Naive B cell (primary cell): Measurements from ENCODE around the gene SLC8A1. TPM values are rescaled to one million over a fixed set of nuclear protein-coding genes. Genes with fewer than 3 reads are reported as not detected.
A peak's percentile ranks its signal among the peaks of the same experiment; 100 is the strongest.

Source experiments
- ATAC-seq, 2 donors: fragments of 150-1000 bp; cut with Tn5 transposase; 2 replicates each; pipeline ENCODE4 v1.10.0; 2021; ENCODE audit warnings: low read depth in 2 of 2, mild to moderate bottlenecking in 2 of 2, moderate library complexity in 2 of 2
- DNase-seq: peaks from one replicate; pipeline ENCODE4 v3.0.0; 2022
- H3K27ac Mint-ChIP-seq, 6 donors: one replicate each; pipeline ENCODE4 v1.8.0; 2020 to 2022; ENCODE audit warnings: mild to moderate bottlenecking in 6 of 6, mixed read lengths in 6 of 6, moderate library complexity in 5 of 6, inconsistent platforms in 2 of 6
- H3K27me3 Mint-ChIP-seq, 3 donors: one replicate each; pipeline ENCODE4 v1.8.0; 2021 to 2022; ENCODE audit warnings: mixed read lengths in 3 of 3, mild to moderate bottlenecking in 1 of 3
- H3K36me3 Mint-ChIP-seq, 2 donors: one replicate each; pipeline ENCODE4 v1.8.0; 2020 to 2022; ENCODE audit warnings: mixed read lengths in 2 of 2, inconsistent platforms in 1 of 2, mild to moderate bottlenecking in 1 of 2
- H3K4me1 Mint-ChIP-seq, 3 donors: one replicate each; pipeline ENCODE4 v1.8.0; 2020 to 2022; ENCODE audit warnings: mixed read lengths in 3 of 3, inconsistent platforms in 1 of 3, mild to moderate bottlenecking in 1 of 3, moderate library complexity in 1 of 3
- H3K4me3 Mint-ChIP-seq, 8 donors: one replicate each; pipeline ENCODE4 v1.8.0; 2020 to 2022; ENCODE audit warnings: mild to moderate bottlenecking in 8 of 8, mixed read lengths in 8 of 8, moderate library complexity in 8 of 8, inconsistent platforms in 2 of 8
- H3K9me3 Mint-ChIP-seq, 7 donors: one replicate each; pipeline ENCODE4 v1.8.0; 2020 to 2022; ENCODE audit warnings: mixed read lengths in 7 of 7, mild to moderate bottlenecking in 5 of 7, inconsistent platforms in 2 of 7, moderate library complexity in 1 of 7
- polyA plus RNA-seq, 6 donors: library from polyadenylated mRNA; unstranded; fragments of 300-500 nt; fragmentation: Illumina TruSeq; gene quantifications; one replicate each; pipeline ENCODE4 v1.2.3, GENCODE V29; 2021; ENCODE audit warnings: low read depth in 6 of 6

The SLC8A1 gene
- polyA plus RNA-seq, 6 donors from 2014 or later = 0.04 TPM; not detected in 5

DNA sequence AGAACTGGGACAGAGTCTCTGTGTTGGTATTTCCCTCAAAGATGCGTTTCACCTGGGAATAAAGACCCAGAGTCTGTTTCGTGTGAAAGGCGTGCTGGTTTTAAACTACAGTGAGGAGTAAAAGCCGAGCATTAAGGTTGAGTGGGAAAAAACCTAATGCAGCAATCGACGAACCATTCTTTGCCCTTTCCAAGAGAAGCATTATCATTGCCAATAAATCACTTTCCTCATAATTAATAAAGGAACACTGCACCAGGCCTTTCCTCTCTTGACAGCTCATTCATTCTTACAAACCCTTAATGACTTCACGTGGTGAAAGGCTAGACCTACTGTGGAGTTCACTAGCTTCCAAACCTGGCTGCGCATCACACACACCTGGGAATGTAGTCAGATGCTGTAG lies 896 bp upstream of the SLC8A1 start:
- Mint-ChIP-seq H3K36me3 (peaks cover 0 to 8% of the 10 kb centered on the region in 2 donors), H3K27me3 (peaks cover 21 to 37% (median 30%) of the 10 kb centered on the region in 3 donors), H3K4me3 (peak overlapping the region; percentile 71 to 92 (median 80)), H3K27ac (no peak overlapping the region), H3K4me1 (peaks cover 21 to 30% (median 29%) of the 10 kb centered on the region in 3 donors), H3K9me3 (no peaks in the 10 kb centered on the region)
- DNase-seq (no peak), ATAC-seq (no peak)

DNA sequence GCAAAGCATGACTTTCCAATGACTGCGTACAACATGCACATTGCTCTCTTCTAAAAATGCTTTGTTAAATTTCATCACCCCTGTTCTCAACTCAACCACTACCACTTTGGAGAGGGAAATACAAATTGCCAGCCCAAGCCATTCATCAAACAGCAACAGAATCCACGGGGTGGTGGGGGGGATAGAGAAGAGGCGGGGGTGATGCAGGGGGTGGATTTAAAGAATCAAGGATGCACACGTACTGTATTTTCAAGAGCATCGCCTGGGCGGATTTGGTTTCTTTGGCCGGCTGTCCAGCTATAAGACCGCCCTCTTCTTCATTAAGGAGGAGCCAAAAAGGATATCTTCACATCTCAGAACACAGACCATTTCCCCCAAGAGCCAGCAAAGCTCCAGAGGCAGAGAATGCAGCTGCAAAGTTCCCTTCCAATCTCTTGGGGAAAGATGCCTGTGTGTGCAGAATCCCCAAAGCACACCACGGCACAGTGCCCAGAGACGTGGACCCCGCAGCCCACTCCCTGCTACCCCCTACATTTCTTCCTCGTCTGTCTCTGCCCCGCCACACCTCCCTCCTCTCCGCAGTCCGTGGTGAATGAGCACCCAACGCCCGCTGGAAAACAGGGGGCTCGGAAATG lies 977 bp downstream of the SLC8A1 start:
- H3K27me3 Mint-ChIP-seq = peaks cover 21 to 37% (median 29%) of the 10 kb centered on the region in 3 donors
- no peak for DNase-seq
- no peak for ATAC-seq
- H3K36me3 Mint-ChIP-seq = peaks cover 0 to 8% of the 10 kb centered on the region in 2 donors
- H3K27ac Mint-ChIP-seq = peak overlapping the region in 1 of 6 donors; percentile 34
- H3K4me3 Mint-ChIP-seq = peak overlapping the region; percentile 62 to 96 (median 82)
- H3K4me1 Mint-ChIP-seq = peaks cover 21 to 30% (median 29%) of the 10 kb centered on the region in 3 donors
- H3K9me3 Mint-ChIP-seq = peaks cover 0 to 1% (median 0%) of the 10 kb centered on the region in 7 donors

DNA sequence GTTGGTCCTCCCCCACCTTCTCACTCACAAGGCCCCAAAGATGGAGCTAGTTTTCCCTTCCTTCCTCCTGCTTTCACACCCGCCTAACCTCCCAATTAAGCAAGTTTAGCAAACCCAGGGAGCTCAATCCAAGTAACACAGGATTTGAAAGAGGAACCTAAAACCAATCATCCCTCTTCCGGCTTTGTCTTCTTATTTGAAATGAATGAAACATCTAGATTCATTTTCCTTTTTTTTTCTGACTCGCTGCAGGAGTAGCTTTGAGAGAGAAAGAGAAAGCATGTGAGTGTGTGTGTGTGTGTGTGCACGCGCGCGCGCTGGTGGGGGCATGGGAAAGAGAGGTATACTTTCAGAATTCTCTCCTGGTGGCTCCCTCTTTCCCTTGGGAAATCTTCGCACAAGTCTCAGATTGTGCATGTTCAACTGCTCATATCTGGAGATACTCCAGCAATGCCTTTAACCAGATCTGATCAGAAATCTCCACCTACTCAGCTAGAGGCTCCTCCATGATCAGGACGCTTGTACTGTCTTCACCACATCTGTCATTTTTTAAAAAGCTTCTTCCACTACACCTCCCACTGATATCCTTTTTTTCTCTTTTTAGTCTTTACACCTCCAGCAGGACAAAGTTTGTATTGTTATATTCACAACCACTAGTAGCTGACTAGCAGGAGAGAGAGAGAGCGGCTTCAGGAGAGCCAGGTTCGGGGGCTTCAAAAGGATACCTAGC lies 1.7 kb downstream of the SLC8A1 start:
- Mint-ChIP-seq H3K9me3 (peaks cover 0 to 1% (median 0%) of the 10 kb centered on the region in 7 donors), H3K27me3 (peaks cover 21 to 37% (median 25%) of the 10 kb centered on the region in 3 donors), H3K27ac (peak overlapping the region in 2 of 6 donors; percentile 8 to 25), H3K36me3 (peaks cover 0 to 8% of the 10 kb centered on the region in 2 donors), H3K4me1 (peaks cover 21 to 29% (median 25%) of the 10 kb centered on the region in 3 donors), H3K4me3 (peak overlapping the region; percentile 62 to 96 (median 82))
- peak; percentile 20 to 44 for ATAC-seq
- peak; percentile 6 for DNase-seq

DNA sequence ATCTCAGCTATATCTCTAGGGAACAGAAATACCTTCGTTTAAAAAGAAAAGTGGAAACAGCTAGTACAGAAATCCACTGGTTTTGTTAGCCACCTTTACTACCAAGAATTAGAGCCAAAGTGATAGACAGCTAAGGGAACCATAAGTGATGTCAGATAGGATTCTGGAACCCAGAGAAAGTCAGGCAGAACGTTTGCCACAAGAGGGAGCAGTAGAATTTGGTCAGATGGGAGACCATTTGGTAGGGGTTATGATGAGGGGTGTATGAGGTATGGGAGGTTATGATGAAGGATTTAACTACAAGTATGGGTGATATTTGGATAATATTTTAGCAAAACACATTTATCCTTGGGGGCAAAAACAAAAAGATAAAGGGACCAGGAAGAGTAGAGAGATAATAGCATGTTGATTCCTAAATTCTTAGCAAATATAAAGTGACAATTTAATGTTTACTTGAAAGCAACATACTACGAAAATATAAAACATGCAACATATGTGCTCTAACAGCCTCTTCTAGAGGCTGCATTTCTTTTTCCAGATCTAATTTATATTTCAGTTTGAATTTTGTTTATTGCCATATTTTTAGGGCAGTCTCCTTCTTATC lies 3.3 kb downstream of the SLC8A1 start:
- H3K4me3 Mint-ChIP-seq = peak overlapping the region in 1 of 8 donors; percentile 22
- no peak overlapping the region for H3K27ac Mint-ChIP-seq
- DNase-seq = peak; percentile 3
- peaks cover 21 to 37% (median 25%) of the 10 kb centered on the region in 3 donors for H3K27me3 Mint-ChIP-seq
- H3K9me3 Mint-ChIP-seq = peaks cover 0 to 1% (median 0%) of the 10 kb centered on the region in 7 donors
- ATAC-seq = no peak
- peaks cover 0 to 8% of the 10 kb centered on the region in 2 donors for H3K36me3 Mint-ChIP-seq
- H3K4me1 Mint-ChIP-seq = peaks cover 21 to 29% (median 25%) of the 10 kb centered on the region in 3 donors

DNA sequence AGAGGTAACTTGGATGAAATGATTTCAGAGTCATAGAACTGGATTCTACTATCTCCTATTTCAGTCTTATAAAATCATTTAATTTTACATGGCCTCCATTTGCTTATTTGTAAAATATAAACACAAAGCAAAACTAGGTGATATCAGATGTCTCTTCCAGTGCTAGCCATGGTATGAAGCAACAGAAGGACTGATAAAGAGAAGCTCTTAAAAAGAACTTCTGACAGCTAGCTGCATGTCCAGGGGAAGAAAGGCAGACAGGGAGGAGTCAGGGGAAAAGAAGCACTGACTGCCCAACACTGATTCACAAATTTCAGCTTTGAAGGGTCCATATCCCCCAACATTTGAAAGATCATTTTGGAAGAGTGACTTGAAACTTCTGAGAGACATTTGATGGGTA lies 6.4 kb downstream of the SLC8A1 start:
- Mint-ChIP-seq H3K27me3 (peaks cover 3 to 7% (median 5%) of the 10 kb centered on the region in 3 donors), H3K36me3 (no peaks in the 10 kb centered on the region), H3K27ac (no peak overlapping the region), H3K9me3 (peaks cover 0 to 2% (median 0%) of the 10 kb centered on the region in 7 donors), H3K4me3 (no peak overlapping the region), H3K4me1 (peaks cover 3 to 15% (median 13%) of the 10 kb centered on the region in 3 donors)
- DNase-seq (no peak), ATAC-seq (no peak)

DNA sequence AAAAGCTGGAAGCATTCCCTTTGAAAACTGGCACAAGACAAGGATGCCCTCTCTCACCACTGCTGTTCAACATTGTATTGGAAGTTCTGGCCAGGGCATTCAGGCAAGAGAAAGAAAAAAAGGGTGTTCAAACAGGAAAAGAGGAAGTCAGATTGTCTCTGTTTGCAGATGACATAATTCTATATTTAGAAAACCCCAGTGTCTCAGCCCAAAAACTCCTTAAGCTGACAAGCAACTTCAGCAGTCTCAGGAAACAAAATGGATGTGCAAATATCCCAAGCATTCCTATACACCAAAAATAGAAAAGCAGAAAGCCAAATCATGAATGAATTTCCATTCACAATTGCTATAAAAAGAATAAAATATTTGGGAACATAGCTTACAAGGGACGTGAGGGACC lies 11.1 kb downstream of the SLC8A1 start:
- H3K4me3 Mint-ChIP-seq = peak overlapping the region in 1 of 8 donors; percentile 5
- peak; percentile 12 for DNase-seq
- H3K9me3 Mint-ChIP-seq = peaks cover 0 to 2% (median 0%) of the 10 kb centered on the region in 7 donors
- no peaks in the 10 kb centered on the region for H3K36me3 Mint-ChIP-seq
- H3K27ac Mint-ChIP-seq = no peak overlapping the region
- H3K27me3 Mint-ChIP-seq = no peaks in the 10 kb centered on the region
- ATAC-seq = no peak
- peaks cover 0 to 10% (median 8%) of the 10 kb centered on the region in 3 donors for H3K4me1 Mint-ChIP-seq

DNA sequence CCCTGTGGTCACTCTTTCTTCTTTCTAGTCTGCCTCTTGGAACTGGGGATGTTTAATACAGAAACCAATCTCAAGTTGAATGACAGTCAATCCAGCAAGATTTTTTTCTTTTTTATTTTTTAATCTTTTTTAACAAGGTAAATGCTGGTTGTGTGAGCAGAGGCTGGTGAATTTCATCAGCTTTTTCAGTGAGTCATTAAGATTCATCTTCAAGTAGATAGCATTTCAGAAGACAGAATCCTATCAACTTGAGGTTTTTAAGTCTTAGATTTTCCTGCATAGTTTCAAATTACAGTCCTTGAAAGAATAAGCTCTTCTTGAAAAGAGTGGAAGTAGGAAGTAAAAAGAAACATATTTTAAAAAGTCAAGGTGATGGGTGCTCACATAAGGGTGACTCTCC lies 12.4 kb downstream of the SLC8A1 start:
- H3K27ac Mint-ChIP-seq = no peak overlapping the region
- no peak overlapping the region for H3K4me3 Mint-ChIP-seq
- H3K9me3 Mint-ChIP-seq = peaks cover 0 to 2% (median 0%) of the 10 kb centered on the region in 7 donors
- peaks cover 0 to 10% (median 8%) of the 10 kb centered on the region in 3 donors for H3K4me1 Mint-ChIP-seq
- DNase-seq = no peak
- H3K36me3 Mint-ChIP-seq = no peaks in the 10 kb centered on the region
- ATAC-seq = no peak
- H3K27me3 Mint-ChIP-seq = no peaks in the 10 kb centered on the region

DNA sequence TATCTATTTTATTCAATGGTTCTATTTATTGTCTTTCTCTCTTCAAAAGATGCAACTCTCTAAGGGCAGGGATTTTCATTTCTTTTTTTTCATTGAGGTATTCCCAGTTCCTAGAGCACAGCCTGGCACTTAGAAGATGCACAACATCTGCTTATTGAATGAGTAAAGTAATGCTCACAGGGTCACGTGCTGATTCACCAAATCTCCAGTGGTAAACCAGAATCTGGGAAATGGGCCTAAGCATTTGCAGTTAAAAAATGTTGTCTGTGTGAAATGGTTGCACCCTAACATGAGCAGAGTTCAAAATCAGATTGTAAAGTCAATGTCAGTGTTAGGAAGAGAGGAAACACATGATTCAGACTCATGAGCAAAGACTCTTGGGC lies 15.8 kb downstream of the SLC8A1 start:
- Mint-ChIP-seq H3K9me3 (no peaks in the 10 kb centered on the region), H3K27me3 (no peaks in the 10 kb centered on the region), H3K27ac (no peak overlapping the region), H3K4me1 (peaks cover 0 to 7% (median 7%) of the 10 kb centered on the region in 3 donors), H3K36me3 (no peaks in the 10 kb centered on the region), H3K4me3 (no peak overlapping the region)
- no peak for DNase-seq
- no peak for ATAC-seq

DNA sequence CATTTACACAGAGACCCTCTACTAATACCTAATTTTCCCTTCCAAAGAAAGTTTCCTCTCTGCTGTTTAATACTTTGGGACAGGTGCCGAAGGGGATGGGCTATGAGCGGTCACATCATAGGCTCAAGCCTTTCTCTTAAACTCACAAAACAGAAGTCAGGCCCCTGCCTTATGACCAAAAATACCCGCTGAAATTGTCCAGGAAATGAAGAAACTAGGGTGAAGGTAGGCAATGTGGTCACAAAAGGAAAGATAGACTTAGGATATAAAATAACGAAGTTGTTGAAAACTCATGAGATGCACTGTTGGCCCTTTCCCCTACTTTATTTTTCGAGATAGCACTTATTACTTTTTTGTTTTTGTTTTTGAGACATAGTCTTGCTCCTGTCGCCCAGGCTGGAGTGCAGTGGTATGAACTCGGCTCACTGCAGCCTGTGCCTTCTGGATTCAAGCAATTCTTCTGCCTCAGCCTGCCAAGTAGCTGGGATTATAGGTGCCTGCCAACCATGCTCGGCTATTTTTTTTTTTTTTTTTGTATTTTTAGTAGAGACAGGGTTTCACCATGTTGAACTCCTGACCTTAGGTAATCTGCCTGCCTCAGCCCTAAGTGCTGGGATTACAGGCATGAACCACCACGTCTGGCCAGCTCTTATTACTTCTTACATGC lies 16.3 kb downstream of the SLC8A1 start:
- H3K4me1 Mint-ChIP-seq = peaks cover 0 to 2% (median 2%) of the 10 kb centered on the region in 3 donors
- H3K27me3 Mint-ChIP-seq = no peaks in the 10 kb centered on the region
- ATAC-seq = no peak
- DNase-seq = no peak
- H3K36me3 Mint-ChIP-seq = no peaks in the 10 kb centered on the region
- no peaks in the 10 kb centered on the region for H3K9me3 Mint-ChIP-seq
- H3K27ac Mint-ChIP-seq = no peak overlapping the region
- no peak overlapping the region for H3K4me3 Mint-ChIP-seq

DNA sequence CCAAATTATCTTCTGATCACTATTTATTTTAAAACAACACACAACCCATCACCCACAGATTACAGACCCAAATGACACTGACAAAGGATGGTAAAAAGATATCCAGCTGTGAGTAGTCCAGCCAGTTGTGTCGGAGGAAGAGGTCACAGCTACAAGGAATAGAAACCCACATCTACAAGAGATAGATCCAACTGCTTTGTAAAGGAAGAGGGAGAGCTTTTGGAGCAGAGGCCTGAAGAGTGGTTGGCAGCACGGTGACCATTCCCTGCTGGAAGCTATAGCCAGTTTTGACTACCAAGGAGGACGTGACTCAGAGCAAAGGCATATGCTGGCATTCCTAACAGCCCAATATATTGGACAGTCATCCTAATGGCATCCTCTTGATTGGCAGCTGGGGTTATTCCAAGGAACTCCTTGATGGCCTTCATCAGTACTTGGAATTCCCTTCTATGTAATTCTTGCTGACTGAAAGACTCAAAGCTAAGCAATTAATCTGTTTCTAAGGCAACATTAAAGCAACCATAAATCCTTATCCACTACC lies 17.1 kb downstream of the SLC8A1 start:
- no peaks in the 10 kb centered on the region for H3K9me3 Mint-ChIP-seq
- peak overlapping the region in 1 of 6 donors; percentile 33 for H3K27ac Mint-ChIP-seq
- H3K4me1 Mint-ChIP-seq = no peaks in the 10 kb centered on the region
- DNase-seq = no peak
- no peaks in the 10 kb centered on the region for H3K27me3 Mint-ChIP-seq
- H3K36me3 Mint-ChIP-seq = no peaks in the 10 kb centered on the region
- no peak for ATAC-seq
- H3K4me3 Mint-ChIP-seq = no peak overlapping the region

DNA sequence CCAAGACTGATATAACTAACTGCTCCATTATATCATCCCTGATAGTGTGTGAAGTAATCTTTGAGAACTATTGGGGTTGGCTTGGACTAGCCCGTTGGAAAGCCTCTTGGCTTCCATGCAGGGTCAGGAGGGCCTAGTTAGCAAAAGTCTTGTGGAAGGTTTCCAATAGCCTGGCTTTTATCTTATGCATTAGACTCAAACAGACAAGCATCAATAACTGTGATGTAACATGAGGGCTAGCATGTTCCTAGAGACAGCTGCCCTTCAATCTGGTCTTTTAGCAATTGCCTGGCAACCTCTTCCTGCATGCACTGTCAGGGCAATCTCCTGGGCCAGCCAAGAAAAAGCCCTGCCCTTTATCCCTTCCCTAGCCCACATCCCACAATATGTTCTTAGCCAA lies 18.2 kb downstream of the SLC8A1 start:
- H3K27me3 Mint-ChIP-seq = no peaks in the 10 kb centered on the region
- H3K4me1 Mint-ChIP-seq = no peaks in the 10 kb centered on the region
- H3K9me3 Mint-ChIP-seq = no peaks in the 10 kb centered on the region
- DNase-seq (no peak), ATAC-seq (no peak)
- H3K27ac Mint-ChIP-seq = no peak overlapping the region
- no peaks in the 10 kb centered on the region for H3K36me3 Mint-ChIP-seq
- H3K4me3 Mint-ChIP-seq = no peak overlapping the region

DNA sequence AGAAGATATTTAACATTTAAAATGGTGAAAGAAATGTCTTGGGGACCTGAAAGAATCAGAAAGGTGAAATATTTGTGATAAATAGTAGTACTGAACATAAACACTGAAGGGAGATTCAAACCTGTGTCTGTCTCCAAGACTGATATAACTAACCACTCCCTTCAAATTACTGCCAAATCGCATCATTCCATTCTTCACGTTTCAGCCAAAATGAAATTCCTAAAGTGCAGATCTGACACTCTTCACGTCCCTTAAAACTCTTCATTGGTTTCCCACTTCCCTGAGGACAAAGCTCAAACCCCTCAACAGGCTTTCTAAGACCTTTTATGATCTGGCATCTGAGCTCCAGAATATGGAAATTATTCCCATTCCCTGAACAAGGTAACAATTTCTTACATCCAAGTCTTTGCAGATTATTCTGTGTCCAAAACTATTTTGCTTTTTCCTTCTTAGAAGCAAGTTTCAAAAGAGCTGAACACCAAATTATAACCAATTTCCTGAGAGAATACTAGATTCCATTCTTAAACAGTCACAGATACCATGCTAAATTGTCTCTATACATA lies 18.9 kb downstream of the SLC8A1 start:
- ATAC-seq (no peak), DNase-seq (no peak)
- H3K4me1 Mint-ChIP-seq = no peaks in the 10 kb centered on the region
- H3K9me3 Mint-ChIP-seq = no peaks in the 10 kb centered on the region
- no peaks in the 10 kb centered on the region for H3K27me3 Mint-ChIP-seq
- H3K27ac Mint-ChIP-seq = no peak overlapping the region
- no peaks in the 10 kb centered on the region for H3K36me3 Mint-ChIP-seq
- H3K4me3 Mint-ChIP-seq = no peak overlapping the region

DNA sequence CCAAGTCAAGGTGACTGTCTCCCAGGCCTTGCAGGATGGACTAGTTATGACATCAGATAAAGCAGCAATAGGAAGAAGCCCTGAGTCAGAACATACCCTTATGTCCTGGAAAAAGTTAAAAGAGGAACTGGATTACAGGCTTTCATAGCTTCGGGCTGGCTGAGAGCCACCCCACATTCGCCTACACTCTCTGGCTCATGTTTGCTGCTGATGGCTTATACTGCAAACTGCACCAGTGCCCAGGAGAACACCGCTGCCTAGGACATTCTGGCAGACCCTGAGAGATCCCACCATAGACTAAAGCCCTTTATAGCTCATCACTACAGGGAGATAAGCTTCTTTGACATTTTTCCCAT lies 20.3 kb downstream of the SLC8A1 start:
- Mint-ChIP-seq H3K27ac (no peak overlapping the region), H3K27me3 (no peaks in the 10 kb centered on the region), H3K36me3 (no peaks in the 10 kb centered on the region), H3K4me3 (no peak overlapping the region), H3K4me1 (no peaks in the 10 kb centered on the region), H3K9me3 (no peaks in the 10 kb centered on the region)
- DNase-seq (no peak), ATAC-seq (no peak)
